H1 (cell line): Measurements from ENCODE around the gene MESD. TPM values are rescaled to one million over a fixed set of nuclear protein-coding genes. Genes with fewer than 3 reads are reported as not detected.

ENCODE experiments used
- CTCF ChIA-PET: fragments of 300-600 bp; sonication (Branson Sonifier 250); formaldehyde crosslinking; loops from one replicate; lab custom pipeline; 2021; ENCODE audit not compliant: partially characterized antibody; lab: Charles Lee
- POLR2A ChIA-PET: fragments of 300-600 bp; sonication (Branson Sonifier 250); formaldehyde crosslinking; loops from one replicate; lab custom pipeline; 2021; ENCODE audit warnings: inconsistent platforms; ENCODE audit not compliant: partially characterized antibody; lab: Charles Lee
- DNase-seq, 2 experiments: peaks; one replicate each; pipeline versions ENCODE4 v3.0.0 to v3.0.0-alpha.2; 2010 to 2022; ENCODE audit warnings: low spot score in 2 of 2, low read depth in 1 of 2, mixed read lengths in 1 of 2
- FAIRE-seq: peaks from 2 replicates; lab custom pipeline; 2011; peaks lifted over from hg19 to GRCh38; lab: Jason Lieb, UNC
- H2AFZ ChIP-seq: 2 replicates; pipeline ENCODE4 v1.8.1; 2012; ENCODE audit warnings: low read length, inconsistent platforms
- H2AK5ac ChIP-seq: 2 replicates; pipeline ENCODE4 v1.6.1; 2013; ENCODE audit warnings: low read depth, low read length
- H2BK120ac ChIP-seq: replicated peaks from 2 replicates; pipeline ENCODE3; 2013; ENCODE audit warnings: low read depth, low read length, inconsistent platforms
- H2BK12ac ChIP-seq: 2 replicates; pipeline ENCODE4 v1.6.1; 2013; ENCODE audit warnings: low read depth, low read length
- H2BK15ac ChIP-seq: 2 replicates; pipeline ENCODE4 v1.6.1; 2013; ENCODE audit warnings: low read length
- H2BK20ac ChIP-seq: 2 replicates; pipeline ENCODE4 v1.6.1; 2013; ENCODE audit warnings: low read length
- H2BK5ac ChIP-seq: 2 replicates; pipeline ENCODE4 v1.6.1; 2013; ENCODE audit warnings: low read depth, low read length
- H3K14ac ChIP-seq: 2 replicates; pipeline ENCODE4 v1.6.1; 2013; ENCODE audit warnings: inconsistent platforms; ENCODE audit not compliant: insufficient read length
- H3K18ac ChIP-seq: 2 replicates; pipeline ENCODE4 v1.6.1; 2013; ENCODE audit warnings: low read length; ENCODE audit errors: extremely low read depth
- H3K23ac ChIP-seq: 2 replicates; pipeline ENCODE4 v1.6.1; 2013; ENCODE audit warnings: inconsistent platforms; ENCODE audit not compliant: insufficient read length
- H3K23me2 ChIP-seq: 2 replicates; pipeline ENCODE4 v1.6.1; 2013; ENCODE audit warnings: low read depth, low read length
- H3K27ac ChIP-seq: 2 replicates; pipeline ENCODE4 v1.6.1; 2011; ENCODE audit warnings: low read depth, low read length, inconsistent platforms
- H3K27me3 ChIP-seq, 4 experiments: replicated peaks in 1 of 4; 1 replicate in 1 of 4; 2 replicates in 3 of 4; pipeline versions ENCODE4 v1.6.1 to v1.8.1; 2011 to 2013; ENCODE audit warnings: low read length in 3 of 4, mild to moderate bottlenecking in 3 of 4, inconsistent platforms in 2 of 4, mixed read lengths in 2 of 4, moderate library complexity in 1 of 4; ENCODE audit not compliant: control insufficient read depth in 3 of 4, insufficient read depth in 3 of 4; ENCODE audit errors: extremely low read depth in 1 of 4
- H3K36me3 ChIP-seq, 4 experiments: 2 replicates each; pipeline versions ENCODE4 v1.6.1 to v1.8.1; 2011 to 2013; ENCODE audit warnings: mild to moderate bottlenecking in 4 of 4, low read length in 3 of 4, moderate library complexity in 2 of 4, control low read depth in 1 of 4, inconsistent platforms in 1 of 4; ENCODE audit not compliant: insufficient read depth in 4 of 4, control insufficient read depth in 2 of 4
- H3K4ac ChIP-seq: replicated peaks from 2 replicates; pipeline ENCODE3; 2013; ENCODE audit warnings: low read length, low read depth, mixed read lengths, inconsistent platforms; ENCODE audit not compliant: insufficient read length
- H3K4me1 ChIP-seq, 4 experiments: replicated peaks in 1 of 4; 1 replicate in 1 of 4; 2 replicates in 3 of 4; pipeline versions ENCODE4 v1.6.1 to v1.8.1; 2011 to 2013; ENCODE audit warnings: low read length in 3 of 4, inconsistent platforms in 2 of 4, mixed read lengths in 1 of 4; ENCODE audit not compliant: insufficient read depth in 4 of 4, control insufficient read depth in 3 of 4
- H3K4me2 ChIP-seq, 2 experiments: 2 replicates each; pipeline versions ENCODE4 v1.6.1 to v1.8.1; 2011 to 2013; ENCODE audit warnings: low read depth in 2 of 2, low read length in 2 of 2, control low read depth in 1 of 2, inconsistent platforms in 1 of 2, mild to moderate bottlenecking in 1 of 2; ENCODE audit not compliant: insufficient read depth in 1 of 2
- H3K4me3 ChIP-seq, 4 experiments: fragments of 200-600, 300-600 bp in 1 of 4; sonication (generic), shearing (Covaris generic), sonication (Bioruptor Twin) in 1 of 4; 2 replicates each; pipeline versions ENCODE4 v1.5.1 to v1.8.1; 2011 to 2016; ENCODE audit warnings: low read length in 4 of 4, low read depth in 3 of 4, control low read depth in 2 of 4, inconsistent platforms in 2 of 4, mild to moderate bottlenecking in 2 of 4, mixed read lengths in 1 of 4, moderate library complexity in 1 of 4; ENCODE audit not compliant: insufficient read depth in 2 of 4; ENCODE audit errors: extremely low read depth in 1 of 4
- H3K56ac ChIP-seq: replicated peaks from 2 replicates; pipeline ENCODE3; 2013; ENCODE audit warnings: low read depth, mild to moderate bottlenecking, mixed read lengths, low read length, inconsistent platforms; ENCODE audit not compliant: insufficient read length
- H3K79me1 ChIP-seq: 2 replicates; pipeline ENCODE4 v1.6.1; 2013; ENCODE audit warnings: low read depth, low read length, control low read depth
- H3K79me2 ChIP-seq, 2 experiments: 2 replicates each; pipeline versions ENCODE4 v1.6.1 to v1.8.1; 2012 to 2013; ENCODE audit warnings: low read length in 2 of 2, mild to moderate bottlenecking in 2 of 2, inconsistent platforms in 1 of 2; ENCODE audit not compliant: insufficient read depth in 2 of 2, control insufficient read depth in 1 of 2
- H3K9ac ChIP-seq, 4 experiments: replicated peaks in 1 of 4; 1 replicate in 1 of 4; 2 replicates in 3 of 4; pipeline versions ENCODE4 v1.6.1 to v1.8.1; 2011 to 2013; ENCODE audit warnings: low read depth in 3 of 4, low read length in 3 of 4, control low read depth in 2 of 4, mild to moderate bottlenecking in 2 of 4, moderate library complexity in 2 of 4, inconsistent platforms in 1 of 4; ENCODE audit errors: extremely low read depth in 1 of 4
- H3K9me3 ChIP-seq, 2 experiments: 2 replicates each; pipeline versions ENCODE4 v1.6.1 to v1.8.1; 2012 to 2013; ENCODE audit warnings: mild to moderate bottlenecking in 2 of 2, moderate library complexity in 2 of 2, control low read depth in 1 of 2, inconsistent platforms in 1 of 2, low read depth in 1 of 2, low read length in 1 of 2, mixed read lengths in 1 of 2; ENCODE audit not compliant: insufficient read depth in 2 of 2
- H4K20me1 ChIP-seq, 2 experiments: replicated peaks in 1 of 2; 2 replicates each; pipeline versions ENCODE3 to v1.8.1; 2011 to 2013; ENCODE audit warnings: inconsistent platforms in 2 of 2, low read length in 2 of 2, mild to moderate bottlenecking in 1 of 2; ENCODE audit not compliant: insufficient read depth in 2 of 2, control insufficient read depth in 1 of 2
- H4K5ac ChIP-seq: 2 replicates; pipeline ENCODE4 v1.6.1; 2013; ENCODE audit warnings: low read length, low read depth, mixed read lengths, inconsistent platforms; ENCODE audit not compliant: insufficient read length
- H4K8ac ChIP-seq: 2 replicates; pipeline ENCODE4 v1.8.0; 2013; ENCODE audit warnings: mild to moderate bottlenecking, moderate library complexity, low read length, inconsistent platforms; ENCODE audit not compliant: insufficient read depth; ENCODE audit errors: extremely low read depth
- H4K91ac ChIP-seq: replicated peaks from 2 replicates; pipeline ENCODE3; 2013; ENCODE audit warnings: low read length, mixed read lengths, inconsistent platforms; ENCODE audit not compliant: insufficient read length
- BACH1 ChIP-seq: IDR thresholded peaks from 2 replicates; pipeline ENCODE4 v1.6.1; 2012; ENCODE audit warnings: low read length, improper control_type of control experiment
- CBX5 ChIP-seq: fragments of 300-800, 300-1000 bp; sonication (generic); IDR thresholded peaks from 2 replicates; pipeline ENCODE4 v1.7.1; 2016; ENCODE audit warnings: antibody characterized with exemption, low read length, low read depth
- CBX8 ChIP-seq: fragments of 300-800, 300-1000 bp; sonication (generic); IDR thresholded peaks from 2 replicates; pipeline ENCODE4 v1.7.1; 2016; ENCODE audit warnings: low read depth, low read length, borderline replicate concordance
- CHD1 ChIP-seq: IDR thresholded peaks from 2 replicates; pipeline ENCODE4 v1.6.1; 2012; ENCODE audit warnings: low read depth, low read length, improper control_type of control experiment
- JUND ChIP-seq: IDR thresholded peaks from 2 replicates; pipeline ENCODE4 v1.6.1; 2011; ENCODE audit warnings: mild to moderate bottlenecking, improper control_type of control experiment, low read length
- KDM5A ChIP-seq: fragments of 200-600 bp; IDR thresholded peaks from 2 replicates; pipeline ENCODE4 v1.7.1; 2012; ENCODE audit warnings: mild to moderate bottlenecking, low read length, inconsistent platforms, mixed read lengths
- SAP30 ChIP-seq: fragments of 300-600 bp; sonication (generic); IDR thresholded peaks from 2 replicates; pipeline ENCODE4 v1.7.1; 2012; ENCODE audit warnings: low read length, moderate library complexity, mild to moderate bottlenecking, inconsistent platforms; ENCODE audit not compliant: insufficient read depth, insufficient replicate concordance
- SP4 ChIP-seq: IDR thresholded peaks from 2 replicates; pipeline ENCODE4 v1.6.1; 2012; ENCODE audit warnings: low read length, inconsistent platforms
- SRF ChIP-seq: IDR thresholded peaks from 2 replicates; pipeline ENCODE4 v1.6.1; 2011; ENCODE audit warnings: mild to moderate bottlenecking, low read depth, low read length, moderate library complexity
- SUZ12 ChIP-seq: fragments of 200-600 bp; sonication (generic); IDR thresholded peaks from 2 replicates; pipeline ENCODE4 v1.6.1; 2012; ENCODE audit warnings: mild to moderate bottlenecking, inconsistent platforms, low read length, moderate library complexity, mixed read lengths
- TCF12 ChIP-seq: IDR thresholded peaks from 2 replicates; pipeline ENCODE4 v1.6.1; 2011; ENCODE audit warnings: low read depth, mild to moderate bottlenecking, low read length
- WGBS, 2 experiments: shearing (Covaris generic) in 1 of 2; methylation state at CpG; one replicate each; pipeline versions ENCODE4 v1.1.6 to v1.1.7; 2013 to 2015; ENCODE audit warnings: low lambda C conversion rate in 2 of 2, mixed read lengths in 2 of 2, inconsistent platforms in 1 of 2, low coverage in 1 of 2, missing lambda C conversion rate in 1 of 2; ENCODE audit not compliant: insufficient replicate concordance in 2 of 2, insufficient coverage in 1 of 2, insufficient read length in 1 of 2; ENCODE audit errors: extremely low coverage in 1 of 2, missing lambda C conversion rate in 1 of 2; 5-methylcytosine and 5-hydroxymethylcytosine counted together
- polyA plus RNA-seq, 7 experiments: library from polyadenylated mRNA; depleted of rRNA in 3 of 7; stranded (reverse) in 5 of 7; unstranded in 2 of 7; fragments of >200 nt in 5 of 7; fragments of 200-250 nt in 2 of 7; gene quantifications; 1 replicate in 5 of 7; 2 replicates in 1 of 7; 4 replicates in 1 of 7; pipeline versions ENCODE4 v1.2.1 to v1.2.3, GENCODE V29; 2011 to 2013; ENCODE audit warnings: missing spikeins in 2 of 7, mixed read lengths in 2 of 7
- total RNA-seq: library from RNA; stranded (reverse); fragmentation: NEBNext Ultra II Directional; extraction: Animal tissue kit (Norgen Biotek cat#: 25700); gene quantifications from 2 replicates; pipeline ENCODE4 v1.2.1, GENCODE V29; 2021
- TF ChIP-seq, protein P1 (sequence below): IDR thresholded peaks from 2 replicates; pipeline ENCODE4 v1.6.1; 2011; ENCODE audit warnings: low read length, improper control_type of control experiment

The MESD gene
- total and polyA plus RNA-seq, 2 of the 8 experiments (the other 6 are each of a cell fraction or from before 2014, with no cell fraction given) = 11.0 to 28.3 TPM

- H3K4me1 ChIP-seq = peaks cover 0 to 3% (median 3%) of the 10 kb centered on the region in 4 experiments; a peak in 4 of 7 replicates
- peak overlapping the region; percentile 12; the same call in 1 of the 2 replicates for H4K8ac ChIP-seq
- no peak overlapping the region for H3K4me3 ChIP-seq
- no peak overlapping the region for H2BK15ac ChIP-seq
- H3K14ac ChIP-seq = no peak overlapping the region
- no peaks in the 10 kb centered on the region for H3K79me2 ChIP-seq
- DNase-seq (no peak), FAIRE-seq (no peak)
- H4K91ac ChIP-seq = no peak overlapping the region
- peaks cover 0 to 2% (median 0%) of the 10 kb centered on the region in 4 experiments; a peak in 2 of 7 replicates for H3K27me3 ChIP-seq
- H2BK5ac ChIP-seq = no peak overlapping the region
- no peak overlapping the region for H4K5ac ChIP-seq
- H2AFZ ChIP-seq = no peak overlapping the region
- H3K9ac ChIP-seq = no peak overlapping the region
- H3K23ac ChIP-seq = no peak overlapping the region
- H3K56ac ChIP-seq = no peak overlapping the region
- no peaks in the 10 kb centered on the region for H3K79me1 ChIP-seq
- no peak overlapping the region for H2AK5ac ChIP-seq
- TF ChIP-seq CBX8 (no peak), TCF12 (no peak), SAP30 (no peak), CHD1 (no peak), CBX5 (no peak), SUZ12 (no peak), KDM5A (no peak), SRF (no peak), JUND (no peak), BACH1 (no peak), SP4 (no peak)
- TF ChIP-seq, protein P1, sequence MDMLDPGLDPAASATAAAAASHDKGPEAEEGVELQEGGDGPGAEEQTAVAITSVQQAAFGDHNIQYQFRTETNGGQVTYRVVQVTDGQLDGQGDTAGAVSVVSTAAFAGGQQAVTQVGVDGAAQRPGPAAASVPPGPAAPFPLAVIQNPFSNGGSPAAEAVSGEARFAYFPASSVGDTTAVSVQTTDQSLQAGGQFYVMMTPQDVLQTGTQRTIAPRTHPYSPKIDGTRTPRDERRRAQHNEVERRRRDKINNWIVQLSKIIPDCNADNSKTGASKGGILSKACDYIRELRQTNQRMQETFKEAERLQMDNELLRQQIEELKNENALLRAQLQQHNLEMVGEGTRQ = no peak
- H2BK120ac ChIP-seq = no peak overlapping the region
- no peak overlapping the region for H3K4ac ChIP-seq
- no peaks in the 10 kb centered on the region for H3K9me3 ChIP-seq
- ChIA-PET POLR2A (no interaction called here), CTCF (interaction anchor here (0.6 to 3.1 kb wide), 20 partner anchors 8 to 334 kb away, joined by 3 to 25 read pairs (median 4); partner anchors contain the start of gene CEMIP)
- no peaks in the 10 kb centered on the region for H3K23me2 ChIP-seq
- H3K18ac ChIP-seq = no peak overlapping the region
- H3K36me3 ChIP-seq = no peaks in the 10 kb centered on the region
- no peak overlapping the region for H2BK12ac ChIP-seq
- no peaks in the 10 kb centered on the region for H4K20me1 ChIP-seq
- H3K27ac ChIP-seq = no peak overlapping the region
- no peak overlapping the region for H3K4me2 ChIP-seq
- 73% methylated on average over 1 of the region's 1 CpG; no CpG with 5 or more reads in 1 of the 2 experiments for WGBS, 2 experiments
- no peak overlapping the region for H2BK20ac ChIP-seq
Observed at GRCh38 chr15:80911821-80912220, 77.8 kb downstream of the MESD start.
